NB4 (cell line): Measurements from ENCODE around the gene TCERG1L.

Source experiments
- DNase-seq: peaks from one replicate; pipeline ENCODE4 v3.0.0; 2010; ENCODE audit warnings: low read depth
- H3K4me3 ChIP-seq: one replicate; pipeline ENCODE4 v1.5.1; 2011; ENCODE audit warnings: mild to moderate bottlenecking, low read depth, low read length, moderate library complexity
- MYC ChIP-seq: IDR thresholded peaks from 2 replicates; pipeline ENCODE4 v1.6.1; 2011; ENCODE audit warnings: low read depth, low read length
- POLR2A ChIP-seq: IDR thresholded peaks from 2 replicates; pipeline ENCODE4 v1.6.1; 2011; ENCODE audit warnings: mild to moderate bottlenecking; ENCODE audit not compliant: insufficient read length; ENCODE audit errors: extremely low read depth
- TF ChIP-seq, protein P1 (sequence below): IDR thresholded peaks from one replicate; pipeline ENCODE4 v1.5.1; 2012; ENCODE audit warnings: low read depth, low read length
- TF ChIP-seq, protein P2 (sequence below): IDR thresholded peaks from 2 replicates; pipeline ENCODE4 v1.6.1; 2011; ENCODE audit warnings: low read depth, low read length

The TCERG1L gene

DNA sequence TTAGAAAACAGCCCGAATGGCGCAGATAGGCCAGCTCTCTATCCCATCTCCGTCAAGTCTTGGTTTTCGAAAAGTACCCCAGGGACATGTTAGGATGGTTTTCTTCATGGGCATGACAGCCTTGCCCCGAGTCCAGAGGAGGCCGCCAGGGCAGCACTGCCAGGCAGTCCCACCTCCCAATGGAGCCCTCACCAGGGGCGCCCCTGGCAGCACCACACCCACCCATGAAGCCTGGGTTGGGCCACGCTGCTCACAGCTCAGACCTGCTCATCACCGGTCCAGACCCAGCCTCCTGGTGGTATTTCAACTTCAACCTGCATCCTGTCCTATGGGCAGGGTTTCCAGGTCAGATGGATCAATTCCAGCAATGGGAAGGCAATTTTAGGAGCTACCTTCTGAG, 53.3 kb downstream of the TCERG1L start:
- TF ChIP-seq MYC = no peak
- no peak for TF ChIP-seq POLR2A
- TF ChIP-seq, protein P1, sequence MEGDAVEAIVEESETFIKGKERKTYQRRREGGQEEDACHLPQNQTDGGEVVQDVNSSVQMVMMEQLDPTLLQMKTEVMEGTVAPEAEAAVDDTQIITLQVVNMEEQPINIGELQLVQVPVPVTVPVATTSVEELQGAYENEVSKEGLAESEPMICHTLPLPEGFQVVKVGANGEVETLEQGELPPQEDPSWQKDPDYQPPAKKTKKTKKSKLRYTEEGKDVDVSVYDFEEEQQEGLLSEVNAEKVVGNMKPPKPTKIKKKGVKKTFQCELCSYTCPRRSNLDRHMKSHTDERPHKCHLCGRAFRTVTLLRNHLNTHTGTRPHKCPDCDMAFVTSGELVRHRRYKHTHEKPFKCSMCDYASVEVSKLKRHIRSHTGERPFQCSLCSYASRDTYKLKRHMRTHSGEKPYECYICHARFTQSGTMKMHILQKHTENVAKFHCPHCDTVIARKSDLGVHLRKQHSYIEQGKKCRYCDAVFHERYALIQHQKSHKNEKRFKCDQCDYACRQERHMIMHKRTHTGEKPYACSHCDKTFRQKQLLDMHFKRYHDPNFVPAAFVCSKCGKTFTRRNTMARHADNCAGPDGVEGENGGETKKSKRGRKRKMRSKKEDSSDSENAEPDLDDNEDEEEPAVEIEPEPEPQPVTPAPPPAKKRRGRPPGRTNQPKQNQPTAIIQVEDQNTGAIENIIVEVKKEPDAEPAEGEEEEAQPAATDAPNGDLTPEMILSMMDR = no peak
- TF ChIP-seq, protein P2, sequence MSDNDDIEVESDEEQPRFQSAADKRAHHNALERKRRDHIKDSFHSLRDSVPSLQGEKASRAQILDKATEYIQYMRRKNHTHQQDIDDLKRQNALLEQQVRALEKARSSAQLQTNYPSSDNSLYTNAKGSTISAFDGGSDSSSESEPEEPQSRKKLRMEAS = no peak
- no peak overlapping the region for H3K4me3 ChIP-seq
- DNase-seq = no peak

DNA sequence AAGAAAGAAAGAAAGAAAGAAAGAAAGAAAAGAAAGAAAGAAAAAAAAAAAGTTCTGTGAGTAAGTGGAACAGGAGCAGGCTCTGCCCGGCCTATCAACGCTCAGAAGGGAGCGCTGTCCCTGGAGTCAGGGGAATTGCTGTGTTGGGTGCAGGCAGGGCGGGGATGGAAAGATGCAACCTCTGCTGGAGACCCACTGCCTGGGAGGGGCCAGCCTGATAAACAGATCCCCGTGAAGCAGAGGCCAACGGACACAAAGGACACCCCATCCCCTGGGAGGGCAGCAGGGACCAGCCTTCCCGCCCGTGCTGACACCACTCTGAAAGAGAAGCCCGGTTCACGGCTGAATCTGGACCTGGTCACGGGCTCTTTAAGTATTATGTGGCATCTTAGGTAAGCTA, 54.5 kb downstream of the TCERG1L start:
- no peak for DNase-seq
- TF ChIP-seq, protein P2 = no peak
- TF ChIP-seq, protein P1 = no peak
- TF ChIP-seq MYC = no peak
- TF ChIP-seq POLR2A = no peak
- no peak overlapping the region for H3K4me3 ChIP-seq

DNA sequence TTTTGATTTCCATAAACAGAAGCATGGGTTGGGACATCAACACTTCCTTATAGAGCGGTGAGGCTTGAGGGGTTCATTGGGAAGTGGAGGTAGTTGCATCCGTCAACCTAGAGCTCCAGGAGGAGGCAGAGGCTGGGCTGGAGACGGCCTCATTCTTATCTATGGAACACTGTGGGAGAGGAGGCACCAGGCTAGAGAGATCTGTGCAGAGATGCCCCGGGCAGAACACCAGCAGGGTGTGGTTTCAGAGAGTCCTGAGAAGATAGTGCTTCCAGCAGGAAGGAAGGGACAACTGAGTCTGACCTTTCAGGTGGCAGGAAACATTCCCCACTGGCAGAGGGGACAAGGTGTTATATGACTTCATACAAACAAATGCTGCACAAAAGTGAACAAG, 56.7 kb downstream of the TCERG1L start:
- TF ChIP-seq, protein P1 = no peak
- TF ChIP-seq POLR2A (no peak), MYC (no peak)
- TF ChIP-seq, protein P2 = no peak
- no peak overlapping the region for H3K4me3 ChIP-seq

DNA sequence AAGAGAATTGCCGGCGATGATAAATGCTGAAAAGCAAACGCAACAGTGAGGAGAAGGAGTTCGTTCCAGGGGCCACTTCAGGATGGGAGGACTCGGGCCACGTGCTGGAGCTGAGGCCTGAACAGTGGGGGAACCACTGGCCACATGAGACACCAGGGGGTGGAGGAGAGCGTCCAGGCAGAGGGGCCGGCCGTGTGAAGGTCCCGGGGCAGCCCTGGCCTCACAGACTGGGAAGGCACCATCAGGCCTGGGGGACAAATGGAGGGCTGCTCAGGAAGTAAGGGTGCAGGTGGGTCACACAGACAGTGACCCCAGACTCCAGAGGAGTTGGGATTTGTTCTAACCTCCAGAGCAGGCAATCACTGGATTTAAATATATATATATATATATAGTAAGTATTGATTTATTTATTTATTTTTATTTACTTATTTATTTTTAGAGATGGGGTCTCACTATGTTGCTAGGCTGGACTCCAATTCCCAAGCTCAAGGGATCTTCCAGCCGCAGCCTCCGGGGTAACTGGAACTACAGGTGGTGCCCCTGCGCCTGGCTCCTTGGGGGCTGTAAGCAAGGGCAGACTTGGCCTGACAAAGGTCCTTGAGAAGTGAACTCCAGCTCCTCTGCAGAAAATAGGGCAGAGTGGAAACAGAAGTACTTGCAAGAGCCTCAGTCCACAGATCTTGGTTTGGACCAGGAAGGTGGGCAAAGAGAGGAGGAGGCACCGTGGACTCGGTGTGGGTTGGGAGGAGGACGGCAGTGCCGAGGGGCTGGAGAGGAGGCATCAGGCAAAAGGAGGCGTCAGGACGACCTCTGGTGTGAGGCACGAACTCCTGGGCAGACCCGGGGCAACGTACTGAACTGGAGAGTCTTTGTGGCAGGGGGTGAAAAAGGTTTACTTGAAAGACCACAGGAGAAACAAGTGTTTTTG, 57.3 kb downstream of the TCERG1L start:
- no peak for DNase-seq
- TF ChIP-seq, protein P1 = no peak
- TF ChIP-seq, protein P2 = no peak
- TF ChIP-seq MYC (no peak), POLR2A (no peak)
- no peak overlapping the region for H3K4me3 ChIP-seq

More for the DNA sequence above, 56.7 kb downstream of the TCERG1L start:
- no peak for DNase-seq

DNA sequence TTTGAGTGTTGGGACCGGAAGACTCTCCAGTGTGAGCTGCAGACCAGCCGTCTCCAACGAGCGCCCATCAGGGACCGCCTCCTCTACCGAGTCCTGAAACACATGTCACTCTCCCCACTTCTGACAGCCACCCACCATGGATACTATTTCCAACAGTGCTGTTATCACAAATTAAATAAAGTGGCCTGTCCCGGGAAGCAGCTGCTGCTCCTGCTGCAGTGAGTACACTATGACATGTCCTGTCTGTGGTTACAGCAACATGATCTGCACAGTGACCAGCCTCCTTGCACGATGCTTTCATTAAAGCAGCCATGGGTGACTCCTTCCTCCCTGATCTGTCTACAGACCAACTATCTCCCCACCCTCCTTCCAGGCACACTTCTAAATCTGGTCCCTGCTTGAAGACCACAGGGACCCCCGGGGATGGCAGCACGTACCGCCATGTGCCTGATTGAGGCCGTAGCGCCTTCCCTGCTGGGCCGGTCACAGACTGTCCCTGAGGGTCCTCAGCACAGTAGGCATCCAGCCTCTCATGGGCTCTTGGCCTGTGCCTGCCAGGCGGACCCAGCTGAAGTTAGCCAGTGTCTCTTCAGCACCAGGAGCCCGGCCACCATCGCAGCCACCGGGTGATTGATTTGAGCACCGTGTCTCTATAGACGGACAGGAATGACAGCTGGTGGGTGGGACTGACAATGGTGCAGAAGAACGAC, 58.8 kb downstream of the TCERG1L start:
- TF ChIP-seq MYC (no peak), POLR2A (no peak)
- TF ChIP-seq, protein P1 = no peak
- TF ChIP-seq, protein P2 = no peak
- no peak overlapping the region for H3K4me3 ChIP-seq
- no peak for DNase-seq
